ENCODE measurements around the gene RPS18.

The RPS18 gene

GRCh38 chr6:33252759-33253158 is 19.1 kb upstream of the RPS18 start:
- TF ChIP-seq, protein P1, sequence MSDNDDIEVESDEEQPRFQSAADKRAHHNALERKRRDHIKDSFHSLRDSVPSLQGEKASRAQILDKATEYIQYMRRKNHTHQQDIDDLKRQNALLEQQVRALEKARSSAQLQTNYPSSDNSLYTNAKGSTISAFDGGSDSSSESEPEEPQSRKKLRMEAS (IDR thresholded peaks at IDR 0.05) = no peak
- TF ChIP-seq EP300 (IDR thresholded peaks at IDR 0.05; ENCODE audit: borderline replicate concordance) = no peak
- TF ChIP-seq TEAD4 (IDR thresholded peaks at IDR 0.05) = no peak
- TF ChIP-seq TCF12 (IDR thresholded peaks at IDR 0.05; ENCODE audit: low read depth) = no peak
- no peak for TF ChIP-seq EGR1 (IDR thresholded peaks at IDR 0.05)
- no peak for TF ChIP-seq CEBPB (IDR thresholded peaks at IDR 0.05)
- TF ChIP-seq RAD21 (IDR thresholded peaks at IDR 0.05; ENCODE audit: low read depth) = no peak
- no peak for TF ChIP-seq ZBTB7A (IDR thresholded peaks at IDR 0.05; ENCODE audit: low read depth)

GRCh38 chr6:33254591-33254990 is 17.3 kb upstream of the RPS18 start:
- TF ChIP-seq, protein P2, sequence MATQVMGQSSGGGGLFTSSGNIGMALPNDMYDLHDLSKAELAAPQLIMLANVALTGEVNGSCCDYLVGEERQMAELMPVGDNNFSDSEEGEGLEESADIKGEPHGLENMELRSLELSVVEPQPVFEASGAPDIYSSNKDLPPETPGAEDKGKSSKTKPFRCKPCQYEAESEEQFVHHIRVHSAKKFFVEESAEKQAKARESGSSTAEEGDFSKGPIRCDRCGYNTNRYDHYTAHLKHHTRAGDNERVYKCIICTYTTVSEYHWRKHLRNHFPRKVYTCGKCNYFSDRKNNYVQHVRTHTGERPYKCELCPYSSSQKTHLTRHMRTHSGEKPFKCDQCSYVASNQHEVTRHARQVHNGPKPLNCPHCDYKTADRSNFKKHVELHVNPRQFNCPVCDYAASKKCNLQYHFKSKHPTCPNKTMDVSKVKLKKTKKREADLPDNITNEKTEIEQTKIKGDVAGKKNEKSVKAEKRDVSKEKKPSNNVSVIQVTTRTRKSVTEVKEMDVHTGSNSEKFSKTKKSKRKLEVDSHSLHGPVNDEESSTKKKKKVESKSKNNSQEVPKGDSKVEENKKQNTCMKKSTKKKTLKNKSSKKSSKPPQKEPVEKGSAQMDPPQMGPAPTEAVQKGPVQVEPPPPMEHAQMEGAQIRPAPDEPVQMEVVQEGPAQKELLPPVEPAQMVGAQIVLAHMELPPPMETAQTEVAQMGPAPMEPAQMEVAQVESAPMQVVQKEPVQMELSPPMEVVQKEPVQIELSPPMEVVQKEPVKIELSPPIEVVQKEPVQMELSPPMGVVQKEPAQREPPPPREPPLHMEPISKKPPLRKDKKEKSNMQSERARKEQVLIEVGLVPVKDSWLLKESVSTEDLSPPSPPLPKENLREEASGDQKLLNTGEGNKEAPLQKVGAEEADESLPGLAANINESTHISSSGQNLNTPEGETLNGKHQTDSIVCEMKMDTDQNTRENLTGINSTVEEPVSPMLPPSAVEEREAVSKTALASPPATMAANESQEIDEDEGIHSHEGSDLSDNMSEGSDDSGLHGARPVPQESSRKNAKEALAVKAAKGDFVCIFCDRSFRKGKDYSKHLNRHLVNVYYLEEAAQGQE (IDR thresholded peaks at IDR 0.05; ENCODE audit: low read depth) = no peak
- TF ChIP-seq ZBTB7A (IDR thresholded peaks at IDR 0.05; ENCODE audit: low read depth) (no peak), YY1 (IDR thresholded peaks at IDR 0.05; ENCODE audit: low read depth) (no peak), TEAD4 (IDR thresholded peaks at IDR 0.05) (no peak), FOXM1 (IDR thresholded peaks at IDR 0.05; ENCODE audit: borderline replicate concordance, low read depth) (no peak), EGR1 (IDR thresholded peaks at IDR 0.05) (no peak), EP300 (IDR thresholded peaks at IDR 0.05; ENCODE audit: borderline replicate concordance) (no peak), TAF1 (IDR thresholded peaks at IDR 0.05; ENCODE audit: low read depth) (no peak), TCF12 (IDR thresholded peaks at IDR 0.05; ENCODE audit: low read depth) (no peak), RAD21 (IDR thresholded peaks at IDR 0.05; ENCODE audit: low read depth) (no peak), USF1 (IDR thresholded peaks at IDR 0.05) (no peak), NFIC (IDR thresholded peaks at IDR 0.05) (no peak), CREB1 (IDR thresholded peaks at IDR 0.05; ENCODE audit: low read depth) (no peak)
- TF ChIP-seq, protein P1 (IDR thresholded peaks at IDR 0.05) = no peak

GRCh38 chr6:33259032-33259431 is 12.8 kb upstream of the RPS18 start:
- TF ChIP-seq EGR1 (IDR thresholded peaks at IDR 0.05) (no peak), TEAD4 (IDR thresholded peaks at IDR 0.05) (no peak), ZBTB7A (IDR thresholded peaks at IDR 0.05; ENCODE audit: low read depth) (no peak), USF1 (IDR thresholded peaks at IDR 0.05) (no peak), FOXM1 (IDR thresholded peaks at IDR 0.05; ENCODE audit: borderline replicate concordance, low read depth) (no peak), NFIC (IDR thresholded peaks at IDR 0.05) (no peak), YY1 (IDR thresholded peaks at IDR 0.05; ENCODE audit: low read depth) (no peak), CEBPB (IDR thresholded peaks at IDR 0.05) (no peak), TAF1 (IDR thresholded peaks at IDR 0.05; ENCODE audit: low read depth) (no peak), TCF12 (IDR thresholded peaks at IDR 0.05; ENCODE audit: low read depth) (no peak), CREB1 (IDR thresholded peaks at IDR 0.05; ENCODE audit: low read depth) (no peak), EP300 (IDR thresholded peaks at IDR 0.05; ENCODE audit: borderline replicate concordance) (no peak), RAD21 (IDR thresholded peaks at IDR 0.05; ENCODE audit: low read depth) (no peak)
- TF ChIP-seq, protein P1 (IDR thresholded peaks at IDR 0.05) = no peak
- TF ChIP-seq, protein P2 (IDR thresholded peaks at IDR 0.05; ENCODE audit: low read depth) = no peak

DNA sequence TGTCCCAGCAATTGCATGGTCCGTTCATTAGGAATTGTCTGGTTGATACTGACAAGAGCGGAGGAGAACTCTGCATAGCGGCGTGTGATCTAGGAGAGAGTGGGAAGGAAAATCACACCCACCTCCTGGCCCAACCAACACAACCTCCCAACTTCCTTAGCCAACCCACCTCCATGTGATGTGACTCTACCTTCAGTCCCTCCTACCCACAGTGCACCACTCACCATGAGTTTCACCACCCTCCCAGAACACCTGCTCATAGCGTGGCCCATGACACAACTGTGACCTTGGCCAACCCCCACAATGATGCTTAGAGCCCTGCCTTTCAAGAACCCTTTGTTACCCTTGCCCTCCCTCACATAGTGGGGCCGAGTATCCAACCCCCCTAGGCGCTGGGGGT is 7.9 kb upstream of the RPS18 start:
- TF ChIP-seq TEAD4 (IDR thresholded peaks at IDR 0.05) (no peak), YY1 (IDR thresholded peaks at IDR 0.05; ENCODE audit: low read depth) (no peak), EGR1 (IDR thresholded peaks at IDR 0.05) (no peak), CEBPB (IDR thresholded peaks at IDR 0.05) (no peak), ZBTB7A (IDR thresholded peaks at IDR 0.05; ENCODE audit: low read depth) (no peak), USF1 (IDR thresholded peaks at IDR 0.05) (no peak), NFIC (IDR thresholded peaks at IDR 0.05) (no peak), TAF1 (IDR thresholded peaks at IDR 0.05; ENCODE audit: low read depth) (no peak)
- TF ChIP-seq, protein P1 (IDR thresholded peaks at IDR 0.05) = no peak

DNA sequence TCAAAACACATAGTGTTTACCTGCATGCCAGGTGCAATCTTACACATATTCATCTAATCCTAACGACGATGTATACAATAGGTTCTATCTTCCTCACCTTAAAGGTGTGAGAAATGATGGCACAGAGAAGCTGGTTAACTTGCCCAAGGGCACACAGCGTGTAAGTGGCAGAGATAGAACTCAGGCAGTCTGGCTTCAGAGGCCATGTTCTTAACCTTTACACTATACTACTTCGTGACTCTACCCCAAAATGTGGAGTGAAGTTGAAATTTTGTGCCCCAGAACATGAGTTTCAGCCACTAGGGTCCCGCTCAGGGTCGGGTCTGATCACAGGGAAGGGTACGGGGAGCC is 783 bp upstream of the RPS18 start:
- no peak for TF ChIP-seq CREB1 (IDR thresholded peaks at IDR 0.05; ENCODE audit: low read depth)
- no peak for TF ChIP-seq TEAD4 (IDR thresholded peaks at IDR 0.05)
- TF ChIP-seq ZBTB7A (IDR thresholded peaks at IDR 0.05; ENCODE audit: low read depth) = no peak
- TF ChIP-seq NFIC (IDR thresholded peaks at IDR 0.05) = no peak
- TF ChIP-seq, protein P2 (IDR thresholded peaks at IDR 0.05; ENCODE audit: low read depth) = no peak
- no peak for TF ChIP-seq RAD21 (IDR thresholded peaks at IDR 0.05; ENCODE audit: low read depth)
- TF ChIP-seq EGR1 (IDR thresholded peaks at IDR 0.05) = no peak
- TF ChIP-seq TAF1 (IDR thresholded peaks at IDR 0.05; ENCODE audit: low read depth) = no peak
- TF ChIP-seq FOXM1 (IDR thresholded peaks at IDR 0.05; ENCODE audit: borderline replicate concordance, low read depth) = no peak
- TF ChIP-seq CEBPB (IDR thresholded peaks at IDR 0.05) = no peak
- TF ChIP-seq USF1 (IDR thresholded peaks at IDR 0.05) = no peak
- TF ChIP-seq TCF12 (IDR thresholded peaks at IDR 0.05; ENCODE audit: low read depth) = no peak
- TF ChIP-seq, protein P1 (IDR thresholded peaks at IDR 0.05) = no peak
- TF ChIP-seq YY1 (IDR thresholded peaks at IDR 0.05; ENCODE audit: low read depth) = no peak
- no peak for TF ChIP-seq EP300 (IDR thresholded peaks at IDR 0.05; ENCODE audit: borderline replicate concordance)

Data from Ishikawa (cell line).